ENCODE measurements around the gene IGFBP1.

Gene IGFBP1

DNA sequence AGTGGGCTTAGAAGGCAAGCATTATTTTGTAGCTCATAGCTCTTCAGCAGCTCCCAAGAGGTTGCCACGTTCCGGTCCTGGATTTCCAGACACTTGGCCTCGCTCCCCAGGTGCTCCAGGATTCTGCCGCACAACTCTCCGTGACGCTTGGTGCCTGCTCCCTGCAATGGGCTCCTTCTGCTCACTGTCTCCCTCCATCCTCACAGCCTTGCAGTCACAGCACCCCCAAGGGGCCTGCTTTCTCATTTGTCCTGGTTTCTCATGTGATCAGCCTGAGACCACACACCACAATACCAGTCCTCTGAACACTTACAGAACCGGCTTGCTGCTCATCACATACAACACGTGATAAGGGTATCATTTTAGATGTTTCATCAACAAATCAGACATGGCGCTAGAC is 23.0 kb downstream of the IGFBP1 start:
- Mint-ChIP-seq H3K4me3 (no peak overlapping the region), H3K9me3 (peaks cover 6% of the 10 kb centered on the region), H3K36me3 (ENCODE audit: low read depth) (no peaks in the 10 kb centered on the region), H3K27me3 (peaks cover 14% of the 10 kb centered on the region), H3K4me1 (no peaks in the 10 kb centered on the region), H3K27ac (no peak overlapping the region)
- ATAC-seq (no peak), DNase-seq (no peak)

DNA sequence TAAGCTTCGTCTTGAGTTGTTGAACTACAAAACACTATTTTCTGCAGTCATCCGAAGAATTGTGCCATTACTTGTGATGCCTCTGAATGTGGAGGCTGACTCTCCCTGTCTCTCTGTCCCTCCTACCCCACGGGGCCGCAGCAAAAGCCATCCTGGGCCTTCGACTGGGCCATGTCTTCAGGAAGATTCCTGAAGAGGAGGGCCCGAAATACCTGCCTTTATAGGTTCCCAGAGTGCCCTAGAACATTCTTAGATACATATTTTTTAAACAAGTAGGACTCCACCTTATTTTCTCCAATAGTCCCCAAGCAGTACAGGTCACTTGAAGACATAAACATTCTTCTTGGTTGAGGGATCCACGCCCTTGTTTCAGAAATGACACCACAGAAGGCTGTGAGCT is 24.7 kb downstream of the IGFBP1 start:
- H3K9me3 Mint-ChIP-seq, result peaks cover 6% of the 10 kb centered on the region
- ATAC-seq, result no peak
- H3K4me1 Mint-ChIP-seq, result no peaks in the 10 kb centered on the region
- no peak overlapping the region for H3K4me3 Mint-ChIP-seq
- H3K27ac Mint-ChIP-seq, result no peak overlapping the region
- peaks cover 26% of the 10 kb centered on the region for H3K27me3 Mint-ChIP-seq
- H3K36me3 Mint-ChIP-seq (ENCODE audit: low read depth), result no peaks in the 10 kb centered on the region
- no peak for DNase-seq

DNA sequence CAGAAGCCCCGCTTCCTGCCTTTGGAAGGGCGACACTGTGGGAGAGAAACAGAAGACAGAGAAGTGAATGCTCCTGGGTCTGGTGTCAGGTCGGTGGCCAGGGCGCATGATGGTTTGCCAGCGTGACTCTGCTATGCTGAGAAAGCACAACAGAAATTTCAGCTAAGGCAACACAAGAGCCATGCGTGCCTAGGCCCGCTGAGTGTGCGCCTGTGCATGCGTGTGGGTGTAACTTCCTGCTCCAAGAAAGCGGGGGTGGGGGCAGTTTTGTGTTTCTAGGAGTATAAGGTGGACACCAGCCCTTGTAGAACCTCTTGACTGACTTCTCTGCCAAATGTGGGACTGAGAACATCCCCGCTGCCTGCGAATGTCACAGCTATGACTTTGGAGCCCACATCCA is 26.6 kb downstream of the IGFBP1 start:
- no peak for ATAC-seq

DNA sequence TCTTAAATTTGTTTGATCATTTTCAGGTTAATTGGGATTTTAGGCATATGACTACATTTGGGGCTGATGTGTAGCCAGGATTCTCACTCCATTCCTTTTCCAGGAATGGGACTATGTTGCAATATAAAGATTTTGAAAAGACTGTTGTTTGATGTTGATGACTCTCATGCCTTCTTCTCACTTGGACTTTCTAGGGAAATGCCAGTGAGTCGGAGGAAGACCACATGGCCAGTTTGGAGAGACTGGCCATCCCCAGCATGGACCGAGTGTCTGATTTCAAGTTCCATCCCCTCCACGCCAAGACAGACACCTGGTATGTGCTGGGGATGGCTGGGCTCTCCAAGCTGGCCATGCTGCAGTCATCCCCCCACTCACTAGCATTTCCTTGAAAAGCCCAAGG is 27.3 kb downstream of the IGFBP1 start:
- Mint-ChIP-seq H3K4me3 (no peak overlapping the region), H3K27ac (no peak overlapping the region), H3K9me3 (no peaks in the 10 kb centered on the region), H3K36me3 (ENCODE audit: low read depth) (no peaks in the 10 kb centered on the region), H3K27me3 (peaks cover 45% of the 10 kb centered on the region), H3K4me1 (peaks cover 5% of the 10 kb centered on the region)
- no peak for ATAC-seq
- no peak for DNase-seq

More for the DNA sequence above, 26.6 kb downstream of the IGFBP1 start:
- Mint-ChIP-seq H3K4me3 (no peak overlapping the region), H3K27ac (no peak overlapping the region), H3K4me1 (peaks cover 1% of the 10 kb centered on the region), H3K36me3 (ENCODE audit: low read depth) (no peaks in the 10 kb centered on the region), H3K27me3 (peaks cover 43% of the 10 kb centered on the region), H3K9me3 (no peaks in the 10 kb centered on the region)
- DNase-seq, result no peak

DNA sequence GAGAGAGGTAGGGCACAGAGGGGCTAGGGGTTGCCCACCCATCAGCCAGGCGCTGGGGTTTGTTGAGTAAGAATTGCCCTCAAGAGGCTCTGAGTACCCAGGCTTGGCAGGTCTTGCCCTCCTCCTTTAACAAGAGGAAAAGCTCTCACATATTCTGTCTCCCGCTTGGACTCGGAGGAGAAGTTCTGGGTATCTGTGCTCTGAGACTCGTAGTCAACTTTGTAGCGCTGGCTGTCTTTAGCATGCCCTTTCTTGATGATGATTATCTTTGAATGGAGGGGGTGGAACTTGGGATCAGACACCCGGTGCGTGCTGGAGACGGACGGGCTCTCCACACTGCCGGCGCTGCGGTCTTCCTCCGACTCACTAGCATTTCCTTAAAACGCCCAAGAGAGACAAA is 28.8 kb downstream of the IGFBP1 start:
- Mint-ChIP-seq H3K36me3 (ENCODE audit: low read depth) (no peaks in the 10 kb centered on the region), H3K9me3 (no peaks in the 10 kb centered on the region), H3K4me1 (peaks cover 7% of the 10 kb centered on the region), H3K27me3 (peaks cover 52% of the 10 kb centered on the region), H3K27ac (no peak overlapping the region), H3K4me3 (no peak overlapping the region)
- no peak for DNase-seq
- no peak for ATAC-seq

DNA sequence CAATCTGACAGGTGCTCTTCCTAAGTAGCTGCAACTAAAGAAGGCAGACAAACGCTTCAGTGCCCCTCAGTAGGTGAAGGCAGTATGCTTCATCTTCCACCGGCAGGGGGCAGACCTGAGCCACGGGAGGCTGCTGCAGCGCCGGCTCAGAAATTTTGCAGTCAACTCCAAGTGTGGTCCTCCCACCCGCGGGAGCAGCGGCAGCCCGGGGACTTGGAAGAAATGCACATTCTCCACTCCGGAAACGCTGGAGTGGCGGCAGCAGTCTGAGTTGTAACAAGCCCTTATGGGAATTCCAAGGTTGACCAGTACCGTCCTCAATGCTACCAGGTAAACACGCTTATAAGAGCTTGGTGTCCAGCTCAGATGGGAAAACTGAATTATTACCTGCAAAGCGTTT is 29.4 kb downstream of the IGFBP1 start:
- DNase-seq, result peak; percentile 86
- H3K36me3 Mint-ChIP-seq (ENCODE audit: low read depth), result no peaks in the 10 kb centered on the region
- H3K27ac Mint-ChIP-seq, result no peak overlapping the region
- no peaks in the 10 kb centered on the region for H3K9me3 Mint-ChIP-seq
- peaks cover 13% of the 10 kb centered on the region for H3K4me1 Mint-ChIP-seq
- H3K4me3 Mint-ChIP-seq, result no peak overlapping the region
- ATAC-seq, result peak; percentile 31
- H3K27me3 Mint-ChIP-seq, result peaks cover 56% of the 10 kb centered on the region

DNA sequence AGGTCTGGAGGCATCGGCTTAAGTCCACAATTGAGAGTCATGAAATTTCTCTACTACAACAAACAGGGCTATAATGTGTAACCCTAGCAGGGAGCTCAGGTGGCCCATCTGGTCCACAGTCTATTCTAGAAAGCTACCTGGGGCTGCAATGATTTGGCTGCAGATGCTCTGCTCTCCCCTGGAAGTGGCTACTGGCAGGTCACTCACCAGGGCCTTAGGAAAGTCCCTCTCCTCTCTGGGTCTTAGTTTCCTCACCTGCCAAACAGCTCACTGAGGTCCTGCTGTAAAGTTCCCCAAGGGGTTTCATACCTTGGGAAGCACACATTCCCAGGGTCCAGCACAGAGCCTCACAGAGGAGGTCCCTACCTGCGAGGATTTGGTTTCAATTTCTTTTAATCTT is 30.3 kb downstream of the IGFBP1 start:
- no peak for DNase-seq
- Mint-ChIP-seq H3K4me3 (no peak overlapping the region), H3K27me3 (peaks cover 63% of the 10 kb centered on the region), H3K4me1 (peaks cover 19% of the 10 kb centered on the region), H3K9me3 (no peaks in the 10 kb centered on the region), H3K27ac (no peak overlapping the region), H3K36me3 (ENCODE audit: low read depth) (no peaks in the 10 kb centered on the region)
- no peak for ATAC-seq

DNA sequence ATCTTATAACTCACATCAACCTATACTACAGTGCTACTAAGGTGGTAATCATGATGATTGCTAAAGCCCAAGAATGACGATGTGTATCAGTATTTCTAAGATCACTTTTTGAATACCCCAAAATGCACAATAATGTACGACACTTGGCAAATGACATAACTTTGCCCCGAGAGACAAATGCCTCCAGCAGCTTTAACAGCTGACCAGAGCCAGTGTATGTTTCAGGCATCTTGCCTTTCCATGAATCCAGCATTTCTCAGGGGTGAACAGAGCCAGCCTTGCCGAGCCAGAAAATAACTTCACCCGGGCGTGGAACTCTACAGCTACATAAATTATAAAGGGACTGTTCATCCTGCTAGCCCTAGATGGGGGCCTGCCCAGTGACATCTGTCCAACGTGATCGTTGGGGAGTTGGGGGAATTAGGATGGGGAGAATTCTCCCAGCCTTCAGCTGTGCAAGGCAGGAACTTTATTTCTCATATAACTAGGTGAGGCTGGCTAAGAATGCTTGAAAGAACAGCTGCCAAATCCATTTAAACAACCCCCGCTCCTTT is 31.0 kb downstream of the IGFBP1 start:
- Mint-ChIP-seq H3K4me1 (peaks cover 19% of the 10 kb centered on the region), H3K27ac (no peak overlapping the region), H3K27me3 (peaks cover 68% of the 10 kb centered on the region), H3K4me3 (no peak overlapping the region), H3K36me3 (ENCODE audit: low read depth) (no peaks in the 10 kb centered on the region), H3K9me3 (no peaks in the 10 kb centered on the region)
- no peak for ATAC-seq
- no peak for DNase-seq

DNA sequence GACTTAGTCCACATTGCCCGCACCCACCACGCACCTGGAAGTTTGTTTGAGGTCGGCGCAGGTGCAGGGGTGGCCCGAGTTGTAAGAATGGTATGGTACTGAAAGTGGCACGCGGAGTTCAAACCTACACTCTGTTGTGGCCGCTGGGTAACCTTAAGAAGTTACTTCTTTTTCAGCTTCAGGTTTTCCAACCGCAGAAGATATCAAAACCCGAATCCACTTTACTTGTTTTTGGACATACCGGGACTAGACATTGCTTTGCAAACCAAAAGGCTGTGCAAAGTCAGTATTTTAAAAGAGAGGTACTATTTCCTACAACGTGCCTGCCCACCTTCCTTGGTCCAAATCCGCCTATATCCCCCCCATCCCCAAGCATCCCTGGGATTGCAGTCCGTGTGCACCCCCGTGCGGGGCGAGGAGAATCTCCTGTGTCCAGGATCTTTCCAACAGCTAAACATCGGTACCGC is 31.7 kb downstream of the IGFBP1 start:
- Mint-ChIP-seq H3K36me3 (ENCODE audit: low read depth) (no peaks in the 10 kb centered on the region), H3K27me3 (peaks cover 72% of the 10 kb centered on the region), H3K27ac (no peak overlapping the region)

DNA sequence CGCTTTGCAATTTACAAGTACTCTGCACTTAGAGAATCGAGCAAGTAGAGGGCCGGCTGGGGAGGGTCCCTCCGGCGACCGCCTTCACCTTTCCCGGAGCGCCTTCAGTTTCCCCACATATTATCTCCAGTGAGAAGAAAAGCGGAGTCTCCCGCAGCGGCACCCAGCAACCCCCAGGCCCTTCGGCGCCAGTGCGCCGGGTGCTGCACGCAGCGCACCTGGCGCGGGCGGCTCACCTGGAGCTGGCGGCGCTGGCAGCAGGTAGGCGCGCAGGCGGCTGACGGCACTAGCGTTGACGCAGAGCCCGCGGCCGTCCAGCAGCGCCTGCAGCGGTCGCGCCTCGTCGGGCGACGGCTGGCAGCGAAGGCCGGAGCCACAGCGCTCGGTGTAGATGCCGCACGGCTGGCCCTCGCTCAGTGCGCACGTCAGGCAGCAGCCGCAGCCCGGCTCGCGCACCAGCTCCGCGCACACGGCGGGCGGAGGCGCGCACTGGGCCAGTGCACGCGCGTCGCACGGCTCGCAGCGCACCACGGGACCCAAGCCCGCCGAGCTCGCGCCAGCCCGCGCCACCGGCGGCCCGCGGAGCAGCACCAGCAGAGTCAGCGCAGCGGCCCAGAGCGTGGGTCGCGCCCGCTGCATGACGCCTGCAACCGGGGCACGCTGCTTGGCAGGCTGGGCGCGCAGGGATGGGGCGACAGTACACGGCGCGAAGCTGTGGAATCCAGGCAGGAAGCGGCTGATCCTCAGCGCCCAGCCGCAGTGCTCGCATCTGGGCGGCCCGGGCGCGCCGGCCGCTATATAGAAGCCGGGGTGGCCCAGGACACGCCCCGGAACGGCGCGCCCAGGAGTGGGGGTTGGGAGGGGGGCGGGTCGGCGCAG is 32.5 kb downstream of the IGFBP1 start, which contains the start of gene IGFBP3:
Gene IGFBP3, minus strand, starts transcription at position 771 of the 879 bp plus-strand sequence. Its CDS starts 132 bp downstream, at position 639.
- Mint-ChIP-seq H3K36me3 (ENCODE audit: low read depth) (no peaks in the 10 kb centered on the region), H3K4me1 (peaks cover 19% of the 10 kb centered on the region), H3K27ac (no peak within 1 kb of the TSS), H3K27me3 (peaks cover 71% of the 10 kb centered on the region), H3K9me3 (no peaks in the 10 kb centered on the region), H3K4me3 (peak within 1 kb of the TSS; percentile 34)
- DNase-seq, result no peak
- ATAC-seq, result peak; percentile 22

More for the DNA sequence above, 31.7 kb downstream of the IGFBP1 start:
- no peaks in the 10 kb centered on the region for H3K9me3 Mint-ChIP-seq
- H3K4me3 Mint-ChIP-seq, result peak overlapping the region; percentile 34
- ATAC-seq (no peak), DNase-seq (no peak)
- H3K4me1 Mint-ChIP-seq, result peaks cover 19% of the 10 kb centered on the region

DNA sequence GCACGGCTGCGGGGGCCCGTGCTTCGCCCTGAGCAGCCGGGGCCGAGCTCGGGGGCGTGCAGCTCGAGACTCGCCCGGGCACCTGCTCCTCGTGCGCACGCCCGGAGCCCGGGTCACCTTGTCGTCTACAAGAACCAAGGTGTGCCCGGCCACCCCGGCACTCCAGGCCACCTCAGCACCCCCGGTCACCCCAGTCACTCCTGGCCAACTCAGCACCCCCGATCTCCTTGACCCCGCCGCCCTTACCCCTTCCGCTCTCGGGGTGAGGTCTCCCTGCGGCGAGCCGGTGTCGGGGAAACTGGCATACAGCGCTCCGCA is 33.1 kb downstream of the IGFBP1 start:
- no peak for ATAC-seq
- Mint-ChIP-seq H3K4me1 (peaks cover 19% of the 10 kb centered on the region), H3K27me3 (peaks cover 72% of the 10 kb centered on the region), H3K9me3 (no peaks in the 10 kb centered on the region), H3K27ac (no peak overlapping the region), H3K36me3 (ENCODE audit: low read depth) (no peaks in the 10 kb centered on the region), H3K4me3 (no peak overlapping the region)
- DNase-seq, result no peak

DNA sequence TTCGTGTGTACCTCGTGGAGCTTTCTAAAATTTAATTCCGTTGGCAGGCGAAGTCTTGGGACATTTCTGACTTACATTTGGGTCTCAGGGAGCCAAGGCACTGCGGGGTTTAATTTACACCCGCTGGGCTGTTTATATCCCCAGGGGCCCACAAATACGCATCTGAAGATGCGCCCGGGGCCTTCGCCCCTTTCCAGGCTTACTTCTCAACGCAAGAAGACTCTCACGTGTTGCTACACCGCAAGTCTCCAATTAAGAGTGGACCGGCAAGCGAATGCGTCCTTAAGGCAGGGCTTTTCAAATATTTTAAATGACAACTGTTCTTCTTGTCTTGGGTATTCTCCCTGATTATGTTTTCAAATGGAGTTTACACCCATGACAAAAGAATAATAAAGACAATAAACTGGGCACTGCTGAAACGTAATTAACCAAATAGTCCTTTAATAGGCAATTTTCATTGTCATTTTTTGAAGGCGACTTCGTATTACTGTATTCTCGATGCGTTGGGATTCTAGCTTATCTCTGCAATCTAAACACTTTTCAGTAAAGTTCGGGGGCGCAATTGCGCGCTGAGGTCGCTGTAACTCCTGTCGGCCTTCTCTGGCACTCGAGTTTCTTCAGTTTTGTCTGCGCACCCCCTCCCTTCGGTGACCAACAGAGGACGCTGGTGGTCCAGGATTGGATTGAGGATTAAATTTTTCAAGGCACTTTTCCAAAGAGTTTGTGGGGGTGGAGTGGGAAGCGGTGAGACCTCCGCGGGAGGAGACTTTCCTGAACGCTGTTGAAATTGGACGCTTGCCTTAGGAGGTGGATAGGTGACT is 33.6 kb downstream of the IGFBP1 start:
- no peaks in the 10 kb centered on the region for H3K36me3 Mint-ChIP-seq (ENCODE audit: low read depth)
- H3K4me3 Mint-ChIP-seq, result peak overlapping the region; percentile 22

DNA sequence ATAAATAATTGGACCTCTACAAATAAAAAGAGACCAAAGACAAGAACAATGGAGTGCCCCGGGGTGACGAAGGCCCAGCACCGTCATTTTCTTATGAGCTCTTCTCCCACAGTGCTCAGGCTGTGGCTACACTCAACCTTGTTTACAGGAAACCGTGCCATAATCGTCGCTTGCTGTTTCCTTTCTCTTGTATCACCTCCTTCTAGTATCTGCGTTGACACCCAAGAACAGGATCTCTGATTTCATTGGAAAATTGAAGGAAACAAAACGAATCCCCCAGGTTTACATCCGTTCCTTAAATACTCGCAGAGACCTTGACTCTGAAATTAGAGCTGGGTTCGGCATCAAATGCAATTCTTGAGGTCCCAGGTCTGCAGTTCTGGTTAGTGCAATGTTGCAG is 34.5 kb downstream of the IGFBP1 start:
- no peak for DNase-seq
- no peak for ATAC-seq
- peaks cover 61% of the 10 kb centered on the region for H3K27me3 Mint-ChIP-seq
- peaks cover 19% of the 10 kb centered on the region for H3K4me1 Mint-ChIP-seq
- peak overlapping the region; percentile 22 for H3K4me3 Mint-ChIP-seq
- no peaks in the 10 kb centered on the region for H3K36me3 Mint-ChIP-seq (ENCODE audit: low read depth)
- no peak overlapping the region for H3K27ac Mint-ChIP-seq
- H3K9me3 Mint-ChIP-seq, result no peaks in the 10 kb centered on the region

More for the DNA sequence above, 33.6 kb downstream of the IGFBP1 start:
- ATAC-seq, result no peak
- Mint-ChIP-seq H3K9me3 (no peaks in the 10 kb centered on the region), H3K4me1 (peaks cover 19% of the 10 kb centered on the region), H3K27me3 (peaks cover 68% of the 10 kb centered on the region), H3K27ac (no peak overlapping the region)
- DNase-seq, result peak; percentile 22

DNA sequence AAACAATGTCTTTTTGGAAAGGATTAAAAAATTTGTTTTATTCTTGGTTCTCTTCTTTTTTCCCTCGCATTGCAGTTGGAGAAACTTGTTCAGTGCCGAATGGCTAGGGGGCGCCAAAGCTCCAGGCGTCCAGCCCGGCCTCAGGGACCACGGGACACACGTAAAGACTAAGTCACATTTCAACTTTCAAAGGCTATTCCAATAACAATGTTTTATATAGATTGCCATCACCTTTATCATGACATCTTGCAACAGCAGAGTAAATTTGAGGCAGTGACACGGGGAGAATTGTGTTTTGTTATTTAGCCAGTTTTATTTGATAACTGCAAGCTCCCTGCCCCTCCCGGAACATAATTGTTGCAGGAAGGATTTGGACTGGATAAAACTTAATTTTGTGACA is 35.0 kb downstream of the IGFBP1 start:
- Mint-ChIP-seq H3K4me1 (peaks cover 19% of the 10 kb centered on the region), H3K36me3 (ENCODE audit: low read depth) (no peaks in the 10 kb centered on the region), H3K27ac (no peak overlapping the region), H3K9me3 (no peaks in the 10 kb centered on the region), H3K4me3 (peak overlapping the region; percentile 22), H3K27me3 (peaks cover 57% of the 10 kb centered on the region)
- ATAC-seq, result no peak
- DNase-seq, result peak; percentile 72

Measured in activated naive CD8-positive, alpha-beta T cell treated with anti-CD3 and anti-CD28 coated beads, Interleukin-2, amount 50 U/mL, for 24 hours (primary cell).